Fibroblast of villous mesenchyme (primary cell): ENCODE results near the gene STX18. TPM values are rescaled to one million over a fixed set of nuclear protein-coding genes. Genes with fewer than 3 reads are reported as not detected.

Experiments used
- DNase-seq: peaks from one replicate; pipeline ENCODE4 v3.0.0-alpha.2; 2010; ENCODE audit warnings: low read depth
- H3K4me3 ChIP-seq: 2 replicates; pipeline ENCODE4 v1.5.1; 2011; ENCODE audit warnings: low read depth, mild to moderate bottlenecking, low read length
- CTCF ChIP-seq: IDR thresholded peaks from 2 replicates; pipeline ENCODE4 v1.5.1; 2012; ENCODE audit warnings: low read depth, mild to moderate bottlenecking, low read length; ENCODE audit not compliant: insufficient read depth
- total RNA-seq: library from RNA; depleted of rRNA; stranded (reverse); fragments of >200 nt; gene quantifications from 2 replicates; pipeline ENCODE4 v1.2.3, GENCODE V29; 2012

Gene STX18
- total RNA-seq, 1 donor = 24.2 TPM

GRCh38 chr4:4427886-4428285 lies 114.0 kb downstream of the STX18 start:
- no peak overlapping the region for H3K4me3 ChIP-seq
- no peak for DNase-seq
- TF ChIP-seq CTCF = no peak

- DNase-seq = no peak
- no peak overlapping the region for H3K4me3 ChIP-seq
- no peak for TF ChIP-seq CTCF
Measured at GRCh38 chr4:4427121-4427870, 114.6 kb downstream of the STX18 start.

- no peak for TF ChIP-seq CTCF
- H3K4me3 ChIP-seq = no peak overlapping the region
- no peak for DNase-seq
Measured at GRCh38 chr4:4426511-4427120, 115.2 kb downstream of the STX18 start.

GRCh38 chr4:4425696-4426095 lies 116.2 kb downstream of the STX18 start:
- no peak overlapping the region for H3K4me3 ChIP-seq
- no peak for TF ChIP-seq CTCF
- no peak for DNase-seq

GRCh38 chr4:4425119-4425690 lies 116.6 kb downstream of the STX18 start:
- TF ChIP-seq CTCF = no peak
- H3K4me3 ChIP-seq = no peak overlapping the region
- DNase-seq = no peak

- no peak for TF ChIP-seq CTCF
- no peak overlapping the region for H3K4me3 ChIP-seq
- DNase-seq = no peak
Measured at GRCh38 chr4:4424499-4425115, 117.2 kb downstream of the STX18 start.
